HFFc6 (cell line): ENCODE measurements around the gene POLR2F. TPM values are rescaled to one million over a fixed set of nuclear protein-coding genes. Genes with fewer than 3 reads are reported as not detected.

Source experiments
- DNase-seq: peaks from one replicate; pipeline ENCODE4 v3.0.0-alpha.2; 2018
- H3K27ac Mint-ChIP-seq: 2 replicates; pipeline ENCODE4 v1.8.0; 2020; ENCODE audit warnings: mild to moderate bottlenecking, mixed read lengths
- H3K27me3 Mint-ChIP-seq: 2 replicates; pipeline ENCODE4 v1.8.0; 2021; ENCODE audit warnings: mild to moderate bottlenecking, moderate library complexity, mixed read lengths; ENCODE audit not compliant: insufficient read depth
- H3K36me3 Mint-ChIP-seq: 2 replicates; pipeline ENCODE4 v1.8.0; 2021; ENCODE audit warnings: low read depth, mixed read lengths
- H3K4me1 Mint-ChIP-seq: 2 replicates; pipeline ENCODE4 v1.8.0; 2020; ENCODE audit warnings: low read depth, mixed read lengths
- H3K4me3 Mint-ChIP-seq: 2 replicates; pipeline ENCODE4 v1.8.0; 2020; ENCODE audit warnings: mild to moderate bottlenecking, moderate library complexity, mixed read lengths
- H3K9me3 Mint-ChIP-seq: 2 replicates; pipeline ENCODE4 v1.8.0; 2020; ENCODE audit warnings: mild to moderate bottlenecking, mixed read lengths
- total RNA-seq, 6 experiments: library from RNA; stranded (reverse); fragmentation: NEBNext Ultra II Directional; extraction: Animal tissue kit (Norgen Biotek cat#: 25700); gene quantifications; 2 replicates in 1 of 6; 3 replicates in 5 of 6; pipeline ENCODE4 v1.2.3, GENCODE V29; 2021
- TF ChIP-seq, protein P1 (sequence below): fragments of 200-600 bp; sonication (generic); IDR thresholded peaks from 2 replicates; pipeline ENCODE4 v1.5.0; 2021; ENCODE audit warnings: antibody characterized with exemption, mild to moderate bottlenecking

The POLR2F gene
- total RNA-seq, 6 experiments from 2014 or later = 91.6 to 130 (median 107) TPM

DNA sequence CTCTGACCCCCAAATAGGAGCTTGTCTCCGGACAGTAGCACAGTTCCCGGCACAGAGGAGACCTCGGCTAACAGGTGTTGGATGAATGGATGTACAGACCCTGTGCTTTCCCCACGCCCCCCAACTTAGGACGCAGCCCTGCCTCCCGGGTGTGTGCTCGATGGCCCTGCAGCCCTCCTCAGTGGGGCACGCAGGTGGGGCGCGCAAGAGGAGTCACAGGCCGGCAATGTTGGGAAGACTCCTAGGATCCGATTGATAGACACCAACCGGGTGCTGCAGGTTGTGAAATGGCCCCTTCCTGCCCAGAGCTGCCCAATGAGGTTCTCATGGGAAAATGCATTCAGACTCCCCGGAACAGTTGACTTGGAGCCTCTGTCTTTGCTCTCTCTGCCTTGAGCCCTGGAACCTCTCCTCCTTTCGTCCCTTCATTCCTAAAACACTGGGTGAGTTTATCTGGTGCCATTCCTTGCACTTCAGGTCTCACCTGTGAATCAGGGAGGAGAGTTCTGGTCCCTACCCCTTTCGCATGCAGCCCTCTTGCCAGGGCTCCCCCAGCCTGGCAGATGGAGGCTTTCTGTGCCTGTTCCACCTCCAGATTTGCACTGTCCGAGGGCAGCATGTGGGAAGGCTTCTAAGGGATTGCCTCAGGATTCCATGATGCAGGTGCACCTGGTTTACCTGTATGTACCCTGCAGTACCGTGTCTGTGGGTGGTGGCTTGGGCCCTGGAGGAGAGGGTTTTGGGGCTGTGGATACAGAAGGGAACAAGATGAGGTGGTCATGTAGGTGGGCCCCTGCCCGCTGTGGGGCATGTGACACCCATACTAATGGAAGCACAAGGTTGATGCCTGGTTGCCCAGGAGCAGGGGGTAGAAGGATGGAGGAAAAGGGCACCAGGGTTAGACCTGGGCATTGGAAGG lies 46.2 kb upstream of the POLR2F start:
- H3K9me3 Mint-ChIP-seq = no peaks in the 10 kb centered on the region
- TF ChIP-seq, protein P1, sequence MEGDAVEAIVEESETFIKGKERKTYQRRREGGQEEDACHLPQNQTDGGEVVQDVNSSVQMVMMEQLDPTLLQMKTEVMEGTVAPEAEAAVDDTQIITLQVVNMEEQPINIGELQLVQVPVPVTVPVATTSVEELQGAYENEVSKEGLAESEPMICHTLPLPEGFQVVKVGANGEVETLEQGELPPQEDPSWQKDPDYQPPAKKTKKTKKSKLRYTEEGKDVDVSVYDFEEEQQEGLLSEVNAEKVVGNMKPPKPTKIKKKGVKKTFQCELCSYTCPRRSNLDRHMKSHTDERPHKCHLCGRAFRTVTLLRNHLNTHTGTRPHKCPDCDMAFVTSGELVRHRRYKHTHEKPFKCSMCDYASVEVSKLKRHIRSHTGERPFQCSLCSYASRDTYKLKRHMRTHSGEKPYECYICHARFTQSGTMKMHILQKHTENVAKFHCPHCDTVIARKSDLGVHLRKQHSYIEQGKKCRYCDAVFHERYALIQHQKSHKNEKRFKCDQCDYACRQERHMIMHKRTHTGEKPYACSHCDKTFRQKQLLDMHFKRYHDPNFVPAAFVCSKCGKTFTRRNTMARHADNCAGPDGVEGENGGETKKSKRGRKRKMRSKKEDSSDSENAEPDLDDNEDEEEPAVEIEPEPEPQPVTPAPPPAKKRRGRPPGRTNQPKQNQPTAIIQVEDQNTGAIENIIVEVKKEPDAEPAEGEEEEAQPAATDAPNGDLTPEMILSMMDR = no peak
- H3K4me3 Mint-ChIP-seq = peak overlapping the region; percentile 90
- H3K36me3 Mint-ChIP-seq = peaks cover 12% of the 10 kb centered on the region; the same call in 1 of the 2 replicates
- peaks cover 59% of the 10 kb centered on the region for H3K4me1 Mint-ChIP-seq
- H3K27me3 Mint-ChIP-seq = peaks cover 4% of the 10 kb centered on the region
- peak overlapping the region; percentile 83 for H3K27ac Mint-ChIP-seq
- peak; percentile 21 for DNase-seq

- H3K36me3 Mint-ChIP-seq = peaks cover 18% of the 10 kb centered on the region
- H3K9me3 Mint-ChIP-seq = no peaks in the 10 kb centered on the region
- no peak for DNase-seq
- H3K4me1 Mint-ChIP-seq = peaks cover 49% of the 10 kb centered on the region
- no peak overlapping the region; the same call in 1 of the 2 replicates for H3K4me3 Mint-ChIP-seq
- peak overlapping the region; percentile 56 for H3K27ac Mint-ChIP-seq
- TF ChIP-seq, protein P1 = no peak
- peaks cover 2% of the 10 kb centered on the region for H3K27me3 Mint-ChIP-seq
Observed at GRCh38 chr22:37909766-37910165, 43.7 kb upstream of the POLR2F start.

DNA sequence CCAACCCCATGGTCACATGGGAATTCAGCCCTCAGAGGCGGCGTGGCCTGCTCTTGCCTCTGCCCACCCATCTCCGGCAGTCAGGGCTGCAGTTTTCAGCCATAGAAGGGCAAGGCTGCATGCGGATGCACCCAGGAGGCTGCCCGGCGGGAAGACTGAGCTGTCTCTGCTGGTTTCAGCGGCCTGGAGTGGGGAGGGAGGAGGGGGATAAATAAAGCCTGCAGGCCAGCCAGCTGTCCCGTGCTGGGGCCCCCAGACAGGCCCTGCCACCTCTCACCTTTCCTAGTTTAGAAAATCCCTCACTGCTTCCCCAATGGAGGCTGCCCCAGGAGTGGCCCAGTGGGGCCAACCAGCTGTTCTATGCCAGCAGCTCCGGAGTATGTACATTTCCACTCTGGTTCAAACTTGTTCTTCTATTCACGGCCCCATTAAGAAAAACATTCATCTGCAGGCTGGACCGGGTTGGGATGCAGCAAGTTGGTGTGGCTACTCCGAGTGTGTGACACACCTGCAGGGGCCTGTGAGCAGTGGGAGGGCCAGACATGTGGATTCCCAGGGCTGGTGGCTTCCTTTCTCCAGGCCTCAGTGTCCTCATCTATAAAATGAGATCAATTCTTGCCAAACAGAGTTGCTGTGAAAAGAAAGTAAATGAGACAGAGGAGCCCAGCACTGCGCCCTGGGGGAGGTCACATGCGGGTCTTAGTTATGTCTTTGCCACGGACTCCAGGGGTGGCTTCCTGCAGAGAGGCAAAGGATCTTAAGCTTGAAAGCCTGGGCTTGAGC lies 42.4 kb upstream of the POLR2F start:
- Mint-ChIP-seq H3K36me3 (peaks cover 18% of the 10 kb centered on the region), H3K27me3 (no peaks in the 10 kb centered on the region; the same call in none of the 2 replicates), H3K9me3 (no peaks in the 10 kb centered on the region), H3K4me3 (no peak overlapping the region), H3K27ac (no peak overlapping the region), H3K4me1 (peaks cover 40% of the 10 kb centered on the region)
- TF ChIP-seq, protein P1 = no peak
- no peak for DNase-seq

DNA sequence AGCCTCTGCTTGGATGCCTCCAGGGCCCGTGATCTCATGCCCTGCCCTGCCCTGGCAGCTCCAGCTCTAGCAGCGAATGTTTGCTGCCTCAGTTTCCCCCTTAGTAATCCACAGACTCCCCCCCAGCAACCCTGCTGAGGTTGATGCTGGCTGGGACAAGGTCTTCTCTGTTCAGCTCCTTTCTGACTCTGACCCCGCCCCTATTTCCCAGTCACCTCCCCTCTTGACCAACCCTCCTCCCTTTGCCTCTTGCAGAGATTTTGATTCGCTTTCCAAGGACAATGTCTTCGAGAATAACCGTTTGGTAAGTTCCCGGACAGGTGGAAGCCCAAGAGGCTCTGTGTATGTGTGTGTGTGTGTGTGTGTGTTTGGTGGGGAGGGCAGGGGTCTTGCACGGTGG lies 41.8 kb upstream of the POLR2F start:
- Mint-ChIP-seq H3K36me3 (peaks cover 22% of the 10 kb centered on the region), H3K4me1 (peaks cover 40% of the 10 kb centered on the region), H3K27ac (no peak overlapping the region), H3K9me3 (no peaks in the 10 kb centered on the region), H3K27me3 (no peaks in the 10 kb centered on the region; the same call in none of the 2 replicates), H3K4me3 (no peak overlapping the region)
- no peak for DNase-seq
- TF ChIP-seq, protein P1 = no peak

- Mint-ChIP-seq H3K9me3 (no peaks in the 10 kb centered on the region), H3K4me1 (peaks cover 37% of the 10 kb centered on the region), H3K36me3 (peaks cover 22% of the 10 kb centered on the region), H3K27ac (no peak overlapping the region), H3K4me3 (no peak overlapping the region), H3K27me3 (no peaks in the 10 kb centered on the region; the same call in none of the 2 replicates)
- TF ChIP-seq, protein P1 = no peak
- no peak for DNase-seq
Observed at GRCh38 chr22:37912171-37912570, 41.3 kb upstream of the POLR2F start.
